GM19468 (cell line): ENCODE measurements around the gene TLCD1.

Experiments used
- ATAC-seq: cut with Tn5 transposase; IDR thresholded peaks from one replicate; pipeline ENCODE4 v1.9.1; 2021; ENCODE audit warnings: mild to moderate bottlenecking, moderate library complexity, moderate number of reproducible peaks; ENCODE audit not compliant: unreplicated experiment; ENCODE audit errors: extremely low read depth

TLCD1 gene

GRCh38 chr17:28726226-28726626 is at the start of gene TLCD1:
TLCD1 (minus strand) TSS chr17:28726233; CDS start chr17:28726097, 136 bp downstream.
- no peak for ATAC-seq

DNA sequence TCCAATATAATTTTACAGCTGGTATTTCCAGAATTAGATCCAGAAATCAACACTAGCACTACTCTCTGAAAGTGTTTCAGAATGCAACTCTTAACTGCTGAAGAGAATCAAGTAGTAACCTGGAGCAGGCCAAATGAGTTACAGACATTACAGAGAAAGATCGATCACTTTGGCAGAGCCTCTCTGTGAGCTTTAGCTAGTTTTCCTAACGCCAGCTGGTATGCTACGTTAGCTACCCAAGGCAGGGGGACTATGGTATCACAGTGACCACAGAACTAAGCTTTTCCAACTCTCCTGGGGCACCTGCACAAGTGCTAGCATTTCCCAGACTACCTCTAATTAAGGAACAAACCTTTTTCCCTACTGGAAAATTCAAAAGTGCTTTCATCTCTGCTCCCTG is 48.2 kb upstream of the TLCD1 start:
- ATAC-seq = no peak

DNA sequence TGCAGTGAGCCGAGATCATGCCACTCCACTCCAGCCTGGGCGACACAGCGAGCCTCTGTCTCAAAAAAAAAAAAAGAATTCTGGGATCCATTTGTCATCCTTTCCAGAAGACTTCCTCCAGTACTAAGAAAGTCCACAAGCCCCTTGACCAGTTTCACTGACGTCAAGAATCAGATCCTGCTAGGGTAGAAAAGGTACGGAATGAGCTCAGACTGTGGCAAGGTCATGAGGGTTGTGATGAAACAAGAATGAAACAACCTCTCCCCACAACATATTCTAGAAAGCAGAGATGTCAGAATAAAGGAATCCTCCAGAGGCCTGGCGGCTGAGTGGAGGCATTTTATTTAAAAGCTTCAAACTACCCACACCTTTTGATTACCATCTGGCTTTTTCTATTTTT is 47.7 kb upstream of the TLCD1 start:
- ATAC-seq = no peak

GRCh38 chr17:28765038-28765437 is 39.0 kb upstream of the TLCD1 start:
- ATAC-seq = no peak

DNA sequence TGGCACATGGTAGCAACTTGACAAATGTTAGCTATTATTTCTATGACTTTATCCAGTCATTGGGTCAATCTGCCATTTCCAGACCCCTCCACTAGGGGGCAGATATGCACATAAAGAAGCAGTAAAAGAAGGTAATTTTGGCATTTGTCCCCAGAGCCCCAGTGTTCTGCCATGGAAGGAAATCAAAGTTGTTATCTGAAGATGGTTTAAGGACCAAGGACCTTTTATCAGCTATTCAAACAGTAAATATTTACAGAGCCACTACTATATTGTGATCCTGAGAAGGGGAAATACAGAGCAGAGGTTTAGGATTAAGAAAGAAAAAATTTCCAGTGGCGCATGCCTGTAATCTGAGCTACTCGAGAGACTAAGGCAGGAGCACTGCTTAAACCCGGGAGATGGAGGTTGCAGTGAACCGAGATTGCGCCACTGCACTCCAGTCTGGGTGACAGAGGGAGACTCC is 37.8 kb upstream of the TLCD1 start:
- no peak for ATAC-seq

DNA sequence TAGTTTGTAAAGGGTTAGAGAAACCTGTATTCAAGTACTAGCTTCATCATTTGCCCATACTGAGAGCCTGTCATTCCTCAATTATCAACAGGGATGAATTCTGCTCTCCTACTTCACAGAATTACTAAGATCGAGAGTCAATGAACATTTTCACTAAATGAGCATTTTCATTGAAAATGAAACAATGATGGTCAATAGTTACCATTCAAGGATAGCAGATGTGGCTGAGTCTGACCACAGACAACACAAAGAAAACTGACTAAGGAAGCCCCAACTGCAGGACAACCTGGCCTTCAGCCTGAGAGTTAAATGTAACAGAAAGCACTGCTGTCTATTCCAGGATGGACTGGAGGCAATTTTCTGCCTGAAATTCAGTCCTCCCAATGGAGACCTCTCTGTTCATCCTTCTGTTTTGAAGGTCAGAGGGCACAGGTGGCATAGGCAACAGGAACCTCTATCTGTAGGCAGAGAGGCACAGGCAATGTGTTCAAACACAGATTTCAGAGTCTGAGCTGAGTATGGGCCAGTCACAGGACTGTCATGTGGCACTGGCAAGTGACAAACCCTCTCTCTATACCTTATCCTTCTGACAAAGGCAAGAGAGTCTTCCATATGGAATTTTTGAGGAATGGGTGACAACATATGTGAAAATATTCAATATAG is 37.2 kb upstream of the TLCD1 start:
- no peak for ATAC-seq

- no peak for ATAC-seq
These were observed 34.8 kb upstream of the TLCD1 start for GRCh38 chr17:28760601-28761562.

DNA sequence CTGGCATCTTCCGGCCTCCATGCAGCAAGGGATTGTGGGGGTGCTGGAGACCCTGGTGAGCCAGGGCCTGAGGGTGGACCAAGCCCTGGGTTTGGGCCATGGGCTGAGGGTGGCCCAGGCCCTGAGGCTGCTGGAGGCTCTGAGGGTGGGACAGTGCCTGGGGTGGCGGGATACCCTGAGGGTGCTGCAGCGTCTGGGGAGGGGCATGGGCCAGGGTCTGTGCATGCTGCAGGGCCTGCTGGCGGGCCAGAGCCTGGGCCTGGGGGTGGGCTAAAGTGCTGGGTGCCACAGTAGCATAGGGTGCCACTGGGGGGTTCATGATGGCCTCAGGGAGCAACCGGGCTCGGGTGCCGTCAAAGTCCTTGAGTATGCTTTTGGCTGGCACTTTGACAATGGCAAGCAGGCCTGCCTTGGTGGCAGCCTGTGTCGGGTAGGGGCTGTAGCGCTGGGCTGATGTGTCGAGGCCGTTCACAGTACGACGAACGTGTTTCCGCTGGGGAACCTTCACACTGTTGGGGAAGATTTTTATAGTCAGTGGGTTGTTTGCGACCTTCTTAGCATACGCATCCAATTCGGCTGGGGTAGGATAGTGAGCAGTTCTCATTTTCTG is 33.3 kb upstream of the TLCD1 start:
- ATAC-seq = no peak

- no peak for ATAC-seq
These were observed 32.5 kb upstream of the TLCD1 start for GRCh38 chr17:28758411-28759121.

GRCh38 chr17:28756049-28756804 is 30.2 kb upstream of the TLCD1 start:
- no peak for ATAC-seq

GRCh38 chr17:28755486-28755885 is 29.5 kb upstream of the TLCD1 start:
- ATAC-seq = no peak

- ATAC-seq = no peak
These were observed 25.8 kb upstream of the TLCD1 start for GRCh38 chr17:28751600-28752366.

DNA sequence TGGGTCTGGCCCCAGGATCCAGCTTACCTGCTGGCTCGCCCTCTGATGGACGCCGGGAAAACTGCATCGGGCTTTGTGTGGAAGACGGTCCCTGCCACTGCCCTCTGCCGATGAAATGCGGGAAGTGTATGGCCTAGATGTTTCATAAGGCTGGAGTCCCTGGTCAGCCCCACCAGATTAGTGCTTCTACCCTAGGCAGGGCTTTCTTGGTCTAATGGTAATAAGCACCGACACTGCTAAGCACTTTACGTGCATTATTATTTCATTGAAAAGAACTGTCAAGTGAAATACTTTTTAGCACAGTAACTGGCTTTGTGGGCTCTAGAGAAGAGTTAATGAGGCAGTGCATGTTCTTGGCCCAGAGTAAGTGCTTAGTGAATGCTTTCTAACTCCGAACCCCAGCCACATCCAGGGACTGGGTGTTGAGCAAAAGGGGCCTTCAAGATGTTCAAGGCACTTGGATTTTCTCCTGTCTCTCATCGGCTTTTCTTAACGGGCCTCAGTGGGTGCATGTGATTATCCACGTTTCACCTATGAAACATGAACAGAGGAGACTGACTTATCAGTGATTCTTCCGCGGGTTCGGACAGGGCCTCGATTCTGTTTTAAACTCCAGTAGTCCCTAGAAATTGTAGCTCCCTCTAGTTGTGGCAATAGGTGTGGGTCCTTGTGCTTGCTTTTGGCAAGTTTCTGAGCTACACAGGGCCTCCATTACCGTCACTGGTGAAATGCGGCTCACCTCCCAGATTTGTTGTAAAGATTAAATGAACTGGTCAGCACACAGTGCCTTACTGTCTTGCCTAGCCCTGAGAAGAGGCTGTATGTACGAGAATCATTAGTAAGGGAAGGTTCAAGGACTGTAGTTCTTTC is 24.4 kb upstream of the TLCD1 start:
- ATAC-seq = peak; percentile 71

DNA sequence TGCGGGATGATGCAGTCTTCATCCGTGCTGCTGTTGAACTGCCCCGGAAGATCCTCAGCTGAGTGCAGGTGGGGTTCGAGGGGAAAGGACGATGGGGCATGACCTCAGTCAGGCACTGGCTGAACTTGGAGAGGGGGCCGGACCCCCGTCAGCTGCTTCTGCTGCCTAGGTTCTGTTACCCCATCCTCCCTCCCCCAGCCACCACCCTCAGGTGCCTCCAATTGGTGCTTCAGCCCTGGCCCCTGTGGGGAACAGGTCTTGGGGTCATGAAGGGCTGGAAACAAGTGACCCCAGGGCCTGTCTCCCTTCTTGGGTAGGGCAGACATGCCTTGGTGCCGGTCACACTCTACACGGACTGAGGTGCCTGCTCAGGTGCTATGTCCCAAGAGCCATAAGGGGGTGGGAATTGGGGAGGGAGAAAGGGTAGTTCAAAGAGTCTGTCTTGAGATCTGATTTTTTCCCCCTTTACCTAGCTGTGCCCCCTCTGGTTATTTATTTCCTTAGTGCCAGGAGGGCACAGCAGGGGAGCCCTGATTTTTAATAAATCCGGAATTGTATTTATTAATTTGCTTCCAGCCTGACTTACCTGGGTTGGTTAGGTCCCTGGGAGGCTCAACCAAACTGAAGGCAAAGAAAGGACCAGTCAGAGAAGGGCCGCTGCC is 23.6 kb upstream of the TLCD1 start:
- ATAC-seq = no peak

DNA sequence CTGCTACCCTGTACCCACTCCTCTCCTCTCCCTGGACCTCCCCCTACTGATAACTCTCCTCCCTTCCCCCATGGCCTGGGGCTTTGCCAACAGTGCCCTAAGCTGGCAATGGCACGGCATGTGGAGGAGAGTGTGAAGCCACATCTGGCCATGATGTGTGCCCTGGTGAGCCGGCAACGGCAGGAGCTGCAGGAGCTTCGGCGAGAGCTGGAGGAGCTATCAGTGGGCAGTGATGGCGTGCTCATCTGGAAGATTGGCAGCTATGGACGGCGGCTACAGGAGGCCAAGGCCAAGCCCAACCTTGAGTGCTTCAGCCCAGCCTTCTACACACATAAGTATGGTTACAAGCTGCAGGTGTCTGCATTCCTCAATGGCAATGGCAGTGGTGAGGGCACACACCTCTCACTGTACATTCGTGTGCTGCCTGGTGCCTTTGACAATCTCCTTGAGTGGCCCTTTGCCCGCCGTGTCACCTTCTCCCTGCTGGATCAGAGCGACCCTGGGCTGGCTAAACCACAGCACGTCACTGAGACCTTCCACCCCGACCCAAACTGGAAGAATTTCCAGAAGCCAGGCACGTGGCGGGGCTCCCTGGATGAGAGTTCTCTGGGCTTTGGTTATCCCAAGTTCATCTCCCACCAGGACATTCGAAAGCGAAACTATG is 23.0 kb upstream of the TLCD1 start:
- no peak for ATAC-seq

GRCh38 chr17:28747801-28748750 is 22.0 kb upstream of the TLCD1 start:
- no peak for ATAC-seq
